GM19452 (cell line): ENCODE measurements around the gene ERBB3.
A peak's percentile ranks its signal among the peaks of the same experiment; 100 is the strongest.

Experiments
- ATAC-seq: cut with Tn5 transposase; IDR thresholded peaks from one replicate; pipeline ENCODE4 v1.9.1; 2021; ENCODE audit not compliant: unreplicated experiment

ERBB3 gene

GRCh38 chr12:56129942-56130495, 50.1 kb downstream of the ERBB3 start:
- no peak for ATAC-seq

DNA sequence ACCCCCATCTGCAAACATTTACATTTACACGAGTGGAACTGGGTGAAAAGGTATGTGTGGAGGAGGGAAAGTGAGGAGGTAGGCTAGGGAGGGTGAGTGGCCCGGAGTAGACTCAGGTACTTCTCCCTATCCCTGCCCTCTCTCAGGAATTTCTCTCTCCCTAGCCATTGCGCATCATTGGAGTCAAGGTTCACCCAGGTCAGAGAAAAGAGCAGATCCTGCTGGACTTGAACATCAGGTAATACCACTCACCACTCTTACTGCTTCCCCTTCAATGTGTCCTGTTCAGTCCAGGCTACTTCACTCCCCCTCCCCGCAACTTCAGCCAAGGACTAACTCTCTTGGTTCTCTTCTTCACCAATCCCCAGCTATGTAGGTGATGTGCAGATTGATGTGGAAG, 50.9 kb downstream of the ERBB3 start:
- ATAC-seq: no peak

GRCh38 chr12:56134897-56135296, 54.9 kb downstream of the ERBB3 start:
- no peak for ATAC-seq

DNA sequence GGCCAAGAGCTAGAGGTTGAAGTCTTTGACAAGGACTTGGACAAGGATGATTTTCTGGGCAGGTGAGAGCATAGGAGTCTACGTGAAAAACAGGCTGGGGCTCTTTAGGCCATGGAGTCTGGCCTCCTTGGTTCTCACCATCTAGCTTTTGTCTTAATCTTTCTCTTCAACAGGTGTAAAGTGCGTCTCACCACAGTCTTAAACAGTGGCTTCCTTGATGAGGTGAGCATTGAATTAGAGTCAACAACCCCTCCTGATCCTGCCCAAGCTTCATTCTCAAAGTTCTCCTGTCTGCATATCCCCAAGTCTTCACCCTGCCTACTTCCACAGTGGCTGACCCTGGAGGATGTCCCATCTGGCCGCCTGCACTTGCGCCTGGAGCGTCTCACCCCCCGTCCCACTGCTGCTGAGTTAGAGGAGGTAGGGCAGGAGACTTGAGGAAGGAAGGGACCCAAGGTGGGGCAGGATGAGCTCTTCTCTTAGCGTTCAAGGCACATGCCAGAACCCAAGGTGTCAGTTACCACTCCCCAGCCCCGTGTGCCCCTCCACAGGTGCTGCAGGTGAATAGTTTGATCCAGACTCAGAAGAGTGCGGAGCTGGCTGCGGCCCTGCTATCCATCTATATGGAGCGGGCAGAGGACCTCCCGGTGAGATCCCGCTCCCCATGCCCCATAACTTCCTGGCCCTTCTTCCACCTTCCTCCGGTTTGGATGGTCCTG, 58.0 kb downstream of the ERBB3 start:
- no peak for ATAC-seq

- ATAC-seq: no peak
These were observed 62.2 kb downstream of the ERBB3 start for GRCh38 chr12:56141946-56142784.

DNA sequence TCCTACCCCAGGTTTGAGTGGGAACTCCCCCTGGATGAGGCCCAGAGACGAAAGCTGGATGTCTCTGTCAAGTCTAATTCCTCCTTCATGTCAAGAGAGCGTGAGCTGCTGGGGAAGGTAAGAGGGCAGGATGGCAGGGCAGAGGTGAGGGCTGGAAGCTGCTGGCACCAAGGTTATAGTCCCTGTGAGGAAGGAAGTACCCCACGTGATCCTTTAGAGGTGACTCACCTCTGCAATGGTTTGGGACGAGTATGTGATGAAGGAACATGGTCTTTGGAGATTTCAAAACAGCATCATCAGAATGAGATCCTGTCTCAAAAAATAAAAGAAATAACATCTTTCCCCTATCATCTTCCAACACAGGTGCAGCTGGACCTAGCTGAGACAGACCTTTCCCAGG, 63.3 kb downstream of the ERBB3 start:
- no peak for ATAC-seq

DNA sequence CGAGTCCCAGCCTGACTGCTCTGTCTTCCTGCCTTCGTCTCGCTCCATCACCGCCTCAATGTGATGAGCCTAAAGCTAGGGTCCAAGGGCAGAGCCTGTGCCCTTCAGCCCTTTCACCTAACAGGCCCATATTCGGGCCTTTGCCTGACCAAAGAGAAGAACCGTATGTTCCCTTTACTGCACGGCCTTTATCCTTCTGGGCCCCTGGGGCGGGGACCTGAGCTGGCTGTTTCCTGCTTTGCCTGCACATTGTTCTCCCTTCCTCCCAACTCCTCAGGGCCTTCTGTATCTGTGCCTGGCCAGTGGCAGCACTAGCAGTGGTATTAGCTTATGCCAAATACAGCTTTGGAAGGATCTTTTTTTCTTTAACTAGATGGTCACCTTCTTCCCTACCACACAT, 63.9 kb downstream of the ERBB3 start:
- no peak for ATAC-seq

GRCh38 chr12:56145217-56145616, 65.3 kb downstream of the ERBB3 start:
- ATAC-seq: no peak

- no peak for ATAC-seq
These were observed 66.8 kb downstream of the ERBB3 start for GRCh38 chr12:56146492-56147460.

DNA sequence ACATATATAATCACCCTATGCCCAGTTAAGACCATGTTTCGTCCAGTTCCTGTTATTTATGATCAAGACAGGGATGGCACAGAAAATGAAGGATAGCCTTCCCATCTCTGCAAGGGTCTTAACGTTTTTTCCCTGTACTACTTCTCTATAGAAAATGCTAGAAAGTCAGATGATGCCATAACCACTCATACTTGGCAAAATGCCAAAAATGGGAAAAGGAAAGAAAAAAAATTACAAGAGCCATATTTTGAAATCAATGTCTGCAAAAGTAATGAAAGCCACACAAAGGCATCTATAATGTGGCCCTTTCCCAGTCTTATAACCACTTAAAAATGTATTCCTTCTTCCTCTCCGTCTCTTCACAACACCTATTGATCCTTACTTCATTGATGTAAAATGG, 70.6 kb downstream of the ERBB3 start:
- no peak for ATAC-seq

DNA sequence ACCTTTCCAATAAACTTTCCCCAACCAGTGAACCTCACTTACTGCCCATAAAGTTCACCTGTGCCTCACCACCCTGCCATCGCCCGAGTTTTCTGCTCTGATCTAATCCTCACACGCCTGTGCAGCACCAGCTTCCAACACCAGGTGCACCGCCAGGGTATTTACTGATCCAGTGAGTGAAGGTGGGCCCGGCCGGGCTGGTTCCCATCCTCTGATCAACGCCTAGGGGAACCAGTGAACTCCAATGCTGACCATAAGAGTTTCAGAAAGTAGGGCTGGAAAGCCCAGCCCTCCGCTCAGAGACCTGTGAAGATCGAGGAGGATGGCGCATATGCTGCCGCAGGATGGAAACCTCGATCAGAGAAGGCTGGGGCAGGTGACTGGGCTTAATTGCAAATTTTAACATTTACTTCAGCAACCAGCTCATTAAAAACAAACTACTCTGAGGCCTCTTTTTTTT, 71.7 kb downstream of the ERBB3 start:
- peak; percentile 57 for ATAC-seq

DNA sequence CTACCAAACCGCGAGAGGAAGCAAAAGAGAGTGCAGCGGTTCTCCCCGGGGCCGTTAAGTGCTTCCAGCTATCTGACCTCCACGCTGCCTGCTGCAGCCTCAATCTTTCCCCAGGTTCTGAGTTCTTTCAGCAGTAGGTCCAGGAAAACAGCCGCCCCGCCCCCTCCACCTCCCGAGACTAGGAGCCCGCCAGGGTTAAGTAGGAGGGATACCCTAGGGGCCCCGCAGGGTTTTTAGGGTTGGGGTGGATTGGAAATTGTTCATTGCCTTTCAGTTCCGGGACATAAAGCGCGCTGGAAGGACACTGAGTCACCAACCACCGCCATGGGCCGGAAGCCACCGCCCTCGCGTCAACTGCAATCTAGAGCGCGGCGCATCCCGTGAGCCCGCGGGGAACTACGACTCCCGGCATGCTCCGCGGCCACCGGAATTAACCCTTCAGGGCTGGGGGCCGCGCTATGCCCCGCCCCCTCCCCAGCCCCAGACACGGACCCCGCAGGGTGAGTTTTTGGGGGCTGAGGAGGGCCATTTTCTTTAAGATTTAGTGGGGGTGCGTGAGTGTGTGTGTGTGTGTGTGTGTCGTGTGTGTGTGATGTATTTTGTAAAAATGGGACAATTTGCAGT, 72.3 kb downstream of the ERBB3 start, which contains the start of gene MYL6B:
Gene MYL6B (plus strand): TSS at position 456 of the 624 bp plus-strand sequence. CDS start 1,332 bp downstream, outside the sequence.
- ATAC-seq: peak; percentile 87
